Measurements from ENCODE around the gene STXBP5.

GRCh38 chr6:147297663-147298316, 93.6 kb downstream of the STXBP5 start:
- TF ChIP-seq ZNF274 (IDR thresholded peaks at IDR 0.05; ENCODE audit: low read depth, low read length): no peak
- no peak for TF ChIP-seq YY1 (IDR thresholded peaks at IDR 0.05; ENCODE audit: insufficient read depth, insufficient read length)
- no peak for TF ChIP-seq SUZ12 (IDR thresholded peaks at IDR 0.05; ENCODE audit: extremely low read depth, insufficient read depth, insufficient read length)
